ENCODE data around the gene ACOXL.

The ACOXL gene

DNA sequence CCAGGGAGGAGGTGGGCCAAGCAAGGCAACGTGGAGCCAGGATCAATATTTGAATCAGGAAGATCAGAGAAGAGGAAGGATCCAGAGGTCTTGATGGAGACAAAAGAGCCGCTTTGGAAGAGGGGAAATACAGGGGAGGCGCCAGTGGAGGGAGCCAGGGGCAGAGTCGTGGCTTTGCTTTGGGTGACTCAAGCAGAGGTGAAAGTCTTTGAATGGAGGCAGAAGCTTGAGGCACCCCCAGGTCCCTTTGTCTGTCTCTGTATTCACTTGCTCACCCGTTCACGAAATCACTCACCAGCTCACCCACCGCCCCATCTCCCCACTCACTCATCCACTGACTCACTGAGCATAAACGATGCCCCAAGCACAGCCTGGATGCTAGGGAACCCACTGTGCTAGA lies 134.1 kb downstream of the ACOXL start:
- no peak overlapping the region for H3K4me3 ChIP-seq (ENCODE audit: low read depth, low read length)
- DNase-seq (ENCODE audit: low read depth) = no peak
- TF ChIP-seq CTCF (IDR thresholded peaks at IDR 0.05; ENCODE audit: control insufficient read depth, extremely low read depth, insufficient read depth) = no peak

DNA sequence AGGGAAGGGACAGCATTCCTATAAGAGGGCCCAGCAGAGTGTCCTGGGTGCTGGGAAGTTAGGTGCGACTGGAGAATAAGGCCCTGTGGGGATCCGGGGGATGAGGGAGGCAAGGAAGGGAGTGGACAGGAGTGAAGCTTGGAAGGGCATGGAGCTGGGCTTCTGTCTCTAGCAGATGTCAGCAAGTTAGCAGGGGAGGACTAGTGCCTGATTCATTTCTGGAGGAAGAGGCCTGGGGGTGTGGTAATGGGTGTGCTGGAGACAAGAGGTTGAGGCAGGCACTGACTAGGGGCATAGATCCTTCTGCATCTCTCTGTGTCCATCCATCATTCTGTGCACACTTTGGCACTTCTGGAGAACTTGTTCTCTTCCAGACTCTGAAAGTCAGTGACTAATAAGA lies 134.7 kb downstream of the ACOXL start:
- no peak overlapping the region for H3K4me3 ChIP-seq (ENCODE audit: low read depth, low read length)
- no peak for DNase-seq (ENCODE audit: low read depth)
- TF ChIP-seq CTCF (IDR thresholded peaks at IDR 0.05; ENCODE audit: control insufficient read depth, extremely low read depth, insufficient read depth) = no peak

GRCh38 chr2:110868971-110869370 lies 136.6 kb downstream of the ACOXL start:
- H3K4me3 ChIP-seq (ENCODE audit: low read depth, low read length) = no peak overlapping the region
- DNase-seq (ENCODE audit: low read depth) = no peak
- no peak for TF ChIP-seq CTCF (IDR thresholded peaks at IDR 0.05; ENCODE audit: control insufficient read depth, extremely low read depth, insufficient read depth)

DNA sequence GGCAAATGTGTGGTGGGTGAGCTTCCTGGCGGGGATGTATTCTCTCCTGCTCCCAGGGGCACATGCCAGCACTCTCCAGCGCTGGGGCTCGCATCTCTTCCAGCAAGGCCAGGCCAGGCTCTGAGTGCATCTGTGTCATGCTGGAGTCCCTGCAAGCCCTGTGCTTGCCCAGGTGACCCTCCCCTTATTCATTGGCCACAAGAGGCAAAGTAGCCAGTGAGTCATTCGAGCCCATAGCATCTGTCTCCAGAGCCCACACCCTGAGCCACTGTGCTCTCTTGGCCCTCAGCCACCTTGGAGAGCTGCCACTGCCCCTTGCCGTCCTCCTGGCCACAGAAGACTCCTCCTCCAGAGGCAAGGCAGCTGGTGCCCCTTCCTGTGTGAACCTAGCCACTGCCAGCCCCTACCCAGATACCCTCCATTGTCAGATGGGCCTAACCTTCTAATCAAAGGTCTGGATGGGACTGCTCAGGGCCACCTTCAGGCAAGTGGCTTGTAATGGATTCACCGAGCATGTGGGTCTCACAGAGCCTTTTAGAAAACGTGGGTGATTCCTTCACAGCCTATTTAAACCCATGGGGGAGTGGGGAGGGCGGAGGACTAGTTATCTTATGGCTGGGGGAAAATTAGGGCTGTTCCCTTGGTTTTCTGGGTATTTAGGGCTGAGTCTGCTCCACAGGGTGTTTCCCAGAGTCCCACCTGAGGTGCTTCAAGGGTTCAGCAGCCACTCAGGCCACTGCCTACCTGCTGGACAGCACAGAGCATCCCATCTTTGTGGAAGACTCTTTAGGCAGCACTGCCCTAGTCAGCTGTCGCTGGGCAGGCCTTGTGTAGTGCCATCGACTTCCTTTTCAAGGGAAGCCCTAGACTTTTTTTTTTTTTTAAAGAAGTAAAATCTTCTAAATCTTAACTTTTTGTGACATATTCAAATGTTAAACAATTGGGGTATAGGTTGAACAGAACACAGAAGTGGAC lies 137.4 kb downstream of the ACOXL start:
- TF ChIP-seq CTCF (IDR thresholded peaks at IDR 0.05; ENCODE audit: control insufficient read depth, extremely low read depth, insufficient read depth) = no peak
- no peak overlapping the region for H3K4me3 ChIP-seq (ENCODE audit: low read depth, low read length)
- DNase-seq (ENCODE audit: low read depth) = no peak

DNA sequence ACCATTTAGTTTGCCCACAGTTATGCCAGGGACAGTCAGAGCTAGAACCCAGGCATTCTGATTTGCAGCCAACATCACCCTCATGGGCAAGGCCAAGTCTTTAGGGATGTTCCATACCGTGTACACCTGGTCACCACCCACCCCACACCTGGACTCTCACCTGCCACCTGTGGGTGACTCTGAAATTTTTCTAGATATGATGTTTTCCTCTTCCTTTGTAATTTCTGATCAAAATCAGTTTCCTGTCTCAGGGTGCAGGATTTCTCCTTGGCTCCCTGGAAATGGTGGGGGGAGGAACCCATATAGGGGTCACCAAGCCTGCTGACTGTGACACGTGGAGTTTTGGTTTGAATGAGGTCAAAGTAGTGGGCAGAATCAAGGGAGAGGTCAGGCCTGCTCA lies 138.2 kb downstream of the ACOXL start:
- H3K4me3 ChIP-seq (ENCODE audit: low read depth, low read length) = no peak overlapping the region
- TF ChIP-seq CTCF (IDR thresholded peaks at IDR 0.05; ENCODE audit: control insufficient read depth, extremely low read depth, insufficient read depth) = no peak
- no peak for DNase-seq (ENCODE audit: low read depth)

DNA sequence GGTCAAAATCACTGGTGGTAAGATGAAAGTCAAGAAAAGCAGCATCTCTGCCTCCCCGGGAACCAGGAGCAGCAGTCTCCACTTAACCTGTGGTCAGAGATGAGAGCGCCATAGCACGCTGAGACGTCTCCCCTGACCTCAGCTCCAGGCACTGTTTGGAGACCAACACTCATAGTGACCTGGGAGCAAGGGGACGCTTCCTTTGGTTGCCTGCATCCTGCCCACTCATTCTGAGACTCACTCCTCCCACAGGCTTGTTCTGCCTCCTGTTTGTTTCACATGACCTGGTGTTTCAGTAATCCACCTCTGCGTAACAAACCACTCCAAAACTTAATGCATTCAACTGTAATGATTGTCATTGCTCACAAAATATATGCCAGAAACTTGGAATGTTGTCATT lies 139.3 kb downstream of the ACOXL start:
- DNase-seq (ENCODE audit: low read depth) = no peak
- no peak overlapping the region for H3K4me3 ChIP-seq (ENCODE audit: low read depth, low read length)
- no peak for TF ChIP-seq CTCF (IDR thresholded peaks at IDR 0.05; ENCODE audit: control insufficient read depth, extremely low read depth, insufficient read depth)

DNA sequence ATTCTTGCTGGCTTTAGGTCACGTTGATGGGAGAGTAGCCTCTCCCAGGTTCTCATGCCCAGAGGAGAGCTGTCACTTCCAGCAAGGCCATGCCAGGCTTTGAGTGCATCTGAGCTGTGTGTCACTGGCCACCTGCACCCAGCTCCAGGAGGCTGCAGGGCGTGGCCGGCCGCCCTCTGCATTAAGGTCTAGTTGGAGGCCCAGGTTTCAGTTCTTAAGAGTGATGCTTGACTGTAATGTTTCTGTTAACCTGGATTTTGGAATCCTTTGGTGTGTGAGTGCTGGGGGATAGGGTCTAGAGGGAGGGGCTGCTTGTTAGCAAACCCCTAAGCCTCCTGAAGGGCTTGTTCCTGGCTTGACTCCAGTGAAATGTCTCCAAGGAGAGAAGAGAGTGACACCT lies 140.1 kb downstream of the ACOXL start:
- H3K4me3 ChIP-seq (ENCODE audit: low read depth, low read length) = no peak overlapping the region
- DNase-seq (ENCODE audit: low read depth) = no peak
- TF ChIP-seq CTCF (IDR thresholded peaks at IDR 0.05; ENCODE audit: control insufficient read depth, extremely low read depth, insufficient read depth) = no peak

Data from LNCaP clone FGC (cell line).